WTC11 (cell line): ENCODE results near the gene ZDHHC8. TPM values are rescaled to one million over a fixed set of nuclear protein-coding genes. Genes with fewer than 3 reads are reported as not detected.

Experiments
- ATAC-seq: fragments of 200-7000 bp; cut with Tn5 transposase; 2 replicates; pipeline ENCODE4 v1.10.0; 2021; ENCODE audit warnings: mild to moderate bottlenecking, moderate library complexity
- CTCF ChIA-PET: fragments of 300-600 bp; sonication (Branson Sonifier 250); formaldehyde crosslinking; loops from one replicate; lab custom pipeline; 2021; ENCODE audit warnings: antibody characterized with exemption; lab: Charles Lee
- POLR2A ChIA-PET: fragments of 350-600 bp; sonication (Branson Sonifier 250); formaldehyde crosslinking; loops from one replicate; lab custom pipeline; 2021; ENCODE audit warnings: antibody characterized with exemption; lab: Charles Lee
- DNase-seq: peaks from one replicate; pipeline ENCODE4 v3.0.0; 2021; ENCODE audit warnings: low spot score
- H3K27ac Mint-ChIP-seq: 2 replicates; pipeline ENCODE4 v1.8.0; 2021; ENCODE audit warnings: mixed read lengths
- H3K27me3 Mint-ChIP-seq: 2 replicates; pipeline ENCODE4 v1.8.0; 2021; ENCODE audit warnings: low read depth, mild to moderate bottlenecking, moderate library complexity, mixed read lengths
- H3K36me3 Mint-ChIP-seq: 2 replicates; pipeline ENCODE4 v1.8.0; 2021; ENCODE audit warnings: mixed read lengths
- H3K4me1 Mint-ChIP-seq: 2 replicates; pipeline ENCODE4 v1.8.0; 2022; ENCODE audit warnings: mixed read lengths
- H3K4me3 Mint-ChIP-seq: 2 replicates; pipeline ENCODE4 v1.8.0; 2021; ENCODE audit warnings: mild to moderate bottlenecking, moderate library complexity, mixed read lengths
- H3K9me3 Mint-ChIP-seq: 2 replicates; pipeline ENCODE4 v1.8.0; 2021; ENCODE audit warnings: mixed read lengths
- ATF3 ChIP-seq: sonication (generic); formaldehyde crosslinking; conservative IDR thresholded peaks from 2 replicates; pipeline ENCODE4 v1.8.1; 2022; ENCODE audit warnings: mild to moderate bottlenecking, missing genetic modification reagents
- E2F5 ChIP-seq: sonication (generic); formaldehyde crosslinking; IDR thresholded peaks from 2 replicates; pipeline ENCODE4 v1.8.1; 2022; ENCODE audit warnings: mild to moderate bottlenecking, moderate library complexity, missing genetic modification reagents
- EMX1 ChIP-seq: fragments of 250-450 bp; sonication (Bioruptor Pico); IDR thresholded peaks from 2 replicates; pipeline ENCODE4 v1.8.0; 2021; ENCODE audit warnings: mild to moderate bottlenecking
- ERG ChIP-seq: fragments of 250-450 bp; sonication (Bioruptor Pico); IDR thresholded peaks from 2 replicates; pipeline ENCODE4 v1.8.0; 2021; ENCODE audit warnings: mild to moderate bottlenecking
- GTF2I ChIP-seq: fragments of 250-450 bp; sonication (Bioruptor Pico); conservative IDR thresholded peaks from 2 replicates; pipeline ENCODE4 v1.4.0; 2021; ENCODE audit warnings: mild to moderate bottlenecking
- JUN ChIP-seq: sonication (generic); formaldehyde crosslinking; IDR thresholded peaks from 2 replicates; pipeline ENCODE4 v1.8.0; 2023; ENCODE audit warnings: mild to moderate bottlenecking, missing genetic modification reagents
- KAT7 ChIP-seq: sonication (generic); formaldehyde crosslinking; IDR thresholded peaks from 2 replicates; pipeline ENCODE4 v1.8.1; 2023; ENCODE audit warnings: missing genetic modification reagents, mild to moderate bottlenecking, borderline replicate concordance
- MXD4 ChIP-seq: fragments of 250-450 bp; sonication (Bioruptor Pico); IDR thresholded peaks from 2 replicates; pipeline ENCODE4 v1.8.0; 2021; ENCODE audit warnings: mild to moderate bottlenecking, moderate library complexity, borderline replicate concordance
- NFE2L1 ChIP-seq: sonication (generic); formaldehyde crosslinking; IDR thresholded peaks from 2 replicates; pipeline ENCODE4 v1.8.1; 2023; ENCODE audit warnings: missing genetic modification reagents
- NR1H2 ChIP-seq: sonication (generic); formaldehyde crosslinking; IDR thresholded peaks from 2 replicates; pipeline ENCODE4 v1.9.0; 2021; ENCODE audit warnings: mild to moderate bottlenecking, moderate library complexity, missing genetic modification reagents
- SOX15 ChIP-seq: fragments of 250-450 bp; sonication (Bioruptor Pico); IDR thresholded peaks from 2 replicates; pipeline ENCODE4 v1.9.0; 2021; ENCODE audit warnings: mild to moderate bottlenecking
- TEAD1 ChIP-seq: sonication (generic); formaldehyde crosslinking; IDR thresholded peaks from 2 replicates; pipeline ENCODE4 v1.8.0; 2022; ENCODE audit warnings: mild to moderate bottlenecking, missing genetic modification reagents
- TEAD4 ChIP-seq: sonication (generic); formaldehyde crosslinking; IDR thresholded peaks from 2 replicates; pipeline ENCODE4 v1.8.0; 2022; ENCODE audit warnings: mild to moderate bottlenecking, missing genetic modification reagents
- ZNF263 ChIP-seq: sonication (generic); formaldehyde crosslinking; IDR thresholded peaks from 2 replicates; pipeline ENCODE4 v1.8.1; 2022; ENCODE audit warnings: low read depth, mild to moderate bottlenecking, moderate library complexity, missing genetic modification reagents
- ZNF396 ChIP-seq: fragments of 250-450 bp; sonication (Bioruptor Pico); IDR thresholded peaks from 2 replicates; pipeline ENCODE4 v1.8.0; 2021; ENCODE audit warnings: mild to moderate bottlenecking, moderate library complexity, borderline replicate concordance
- total RNA-seq: library from RNA; stranded (reverse); gene quantifications from 3 replicates; pipeline ENCODE4 v1.2.3, GENCODE V29; 2021
- TF ChIP-seq, protein P1 (sequence below): sonication (generic); formaldehyde crosslinking; IDR thresholded peaks from 2 replicates; pipeline ENCODE4 v1.8.0; 2022; ENCODE audit warnings: mild to moderate bottlenecking, missing genetic modification reagents
- TF ChIP-seq, protein P2 (sequence below): fragments of 200-600 bp; IDR thresholded peaks from 2 replicates; pipeline ENCODE4 v1.8.0; 2022; ENCODE audit warnings: antibody characterized with exemption
- TF ChIP-seq, protein P3 (sequence below): sonication (generic); formaldehyde crosslinking; IDR thresholded peaks from 2 replicates; pipeline ENCODE4 v1.8.0; 2023; ENCODE audit warnings: missing genetic modification reagents

Gene ZDHHC8
- total RNA-seq, 1 experiment from 2014 or later = 79.7 TPM

DNA sequence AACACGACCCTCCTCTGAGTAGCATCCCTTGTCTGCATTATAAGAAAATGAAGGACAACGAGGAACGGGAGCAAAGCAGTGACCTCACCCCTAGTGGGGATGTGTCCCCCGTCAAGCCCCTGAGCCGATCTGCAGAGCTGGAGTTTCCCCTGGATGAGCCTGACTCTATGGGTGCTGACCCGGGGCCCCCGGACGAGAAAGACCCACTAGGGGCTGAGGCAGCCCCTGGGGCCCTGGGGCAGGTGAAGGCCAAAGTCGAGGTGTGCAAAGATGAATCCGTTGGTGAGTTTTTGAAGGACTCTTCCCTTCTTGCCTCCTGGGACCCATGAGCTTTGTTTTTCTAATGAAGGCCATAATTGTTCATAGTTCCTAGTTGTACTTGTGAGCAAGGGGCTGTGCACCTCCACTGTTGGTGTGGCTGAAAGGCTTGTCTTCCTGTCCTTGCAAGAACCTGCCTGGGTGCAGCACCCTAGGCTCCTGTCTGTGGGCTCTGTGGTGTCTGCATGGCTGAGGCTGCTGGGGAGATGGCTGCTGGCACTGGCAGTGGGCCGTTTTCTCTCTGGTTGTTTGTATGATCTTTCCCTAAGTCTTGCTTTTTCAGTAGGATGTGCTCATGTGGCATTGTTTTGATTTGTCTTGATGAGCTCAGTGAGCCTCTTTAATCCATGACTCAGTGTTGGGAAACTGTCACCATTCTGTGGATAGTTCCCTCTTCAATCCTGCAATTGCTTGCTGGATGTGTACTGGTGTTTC, 41.5 kb upstream of the ZDHHC8 start:
- TF ChIP-seq, protein P1, sequence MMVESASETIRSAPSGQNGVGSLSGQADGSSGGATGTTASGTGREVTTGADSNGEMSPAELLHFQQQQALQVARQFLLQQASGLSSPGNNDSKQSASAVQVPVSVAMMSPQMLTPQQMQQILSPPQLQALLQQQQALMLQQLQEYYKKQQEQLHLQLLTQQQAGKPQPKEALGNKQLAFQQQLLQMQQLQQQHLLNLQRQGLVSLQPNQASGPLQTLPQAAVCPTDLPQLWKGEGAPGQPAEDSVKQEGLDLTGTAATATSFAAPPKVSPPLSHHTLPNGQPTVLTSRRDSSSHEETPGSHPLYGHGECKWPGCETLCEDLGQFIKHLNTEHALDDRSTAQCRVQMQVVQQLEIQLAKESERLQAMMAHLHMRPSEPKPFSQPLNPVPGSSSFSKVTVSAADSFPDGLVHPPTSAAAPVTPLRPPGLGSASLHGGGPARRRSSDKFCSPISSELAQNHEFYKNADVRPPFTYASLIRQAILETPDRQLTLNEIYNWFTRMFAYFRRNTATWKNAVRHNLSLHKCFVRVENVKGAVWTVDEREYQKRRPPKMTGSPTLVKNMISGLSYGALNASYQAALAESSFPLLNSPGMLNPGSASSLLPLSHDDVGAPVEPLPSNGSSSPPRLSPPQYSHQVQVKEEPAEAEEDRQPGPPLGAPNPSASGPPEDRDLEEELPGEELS (CRISPR knock-in tag) = no peak
- TF ChIP-seq ERG (CRISPR knock-in tag) = no peak
- TF ChIP-seq, protein P2, sequence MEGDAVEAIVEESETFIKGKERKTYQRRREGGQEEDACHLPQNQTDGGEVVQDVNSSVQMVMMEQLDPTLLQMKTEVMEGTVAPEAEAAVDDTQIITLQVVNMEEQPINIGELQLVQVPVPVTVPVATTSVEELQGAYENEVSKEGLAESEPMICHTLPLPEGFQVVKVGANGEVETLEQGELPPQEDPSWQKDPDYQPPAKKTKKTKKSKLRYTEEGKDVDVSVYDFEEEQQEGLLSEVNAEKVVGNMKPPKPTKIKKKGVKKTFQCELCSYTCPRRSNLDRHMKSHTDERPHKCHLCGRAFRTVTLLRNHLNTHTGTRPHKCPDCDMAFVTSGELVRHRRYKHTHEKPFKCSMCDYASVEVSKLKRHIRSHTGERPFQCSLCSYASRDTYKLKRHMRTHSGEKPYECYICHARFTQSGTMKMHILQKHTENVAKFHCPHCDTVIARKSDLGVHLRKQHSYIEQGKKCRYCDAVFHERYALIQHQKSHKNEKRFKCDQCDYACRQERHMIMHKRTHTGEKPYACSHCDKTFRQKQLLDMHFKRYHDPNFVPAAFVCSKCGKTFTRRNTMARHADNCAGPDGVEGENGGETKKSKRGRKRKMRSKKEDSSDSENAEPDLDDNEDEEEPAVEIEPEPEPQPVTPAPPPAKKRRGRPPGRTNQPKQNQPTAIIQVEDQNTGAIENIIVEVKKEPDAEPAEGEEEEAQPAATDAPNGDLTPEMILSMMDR = no peak
- TF ChIP-seq GTF2I = no peak
- TF ChIP-seq KAT7 (CRISPR knock-in tag) = no peak
- TF ChIP-seq, protein P3, sequence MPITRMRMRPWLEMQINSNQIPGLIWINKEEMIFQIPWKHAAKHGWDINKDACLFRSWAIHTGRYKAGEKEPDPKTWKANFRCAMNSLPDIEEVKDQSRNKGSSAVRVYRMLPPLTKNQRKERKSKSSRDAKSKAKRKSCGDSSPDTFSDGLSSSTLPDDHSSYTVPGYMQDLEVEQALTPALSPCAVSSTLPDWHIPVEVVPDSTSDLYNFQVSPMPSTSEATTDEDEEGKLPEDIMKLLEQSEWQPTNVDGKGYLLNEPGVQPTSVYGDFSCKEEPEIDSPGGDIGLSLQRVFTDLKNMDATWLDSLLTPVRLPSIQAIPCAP = no peak
- no peak for TF ChIP-seq ZNF396 (CRISPR knock-in tag)
- no peak for ATAC-seq
- H3K27ac Mint-ChIP-seq = no peak overlapping the region
- H3K27me3 Mint-ChIP-seq = no peaks in the 10 kb centered on the region
- peaks cover 94% of the 10 kb centered on the region for H3K36me3 Mint-ChIP-seq
- no peak overlapping the region for H3K4me3 Mint-ChIP-seq
- no peak for DNase-seq
- CTCF ChIA-PET = no interaction called here
- H3K4me1 Mint-ChIP-seq = peaks cover under 1% of the 10 kb centered on the region
- no peaks in the 10 kb centered on the region for H3K9me3 Mint-ChIP-seq
- POLR2A ChIA-PET = no interaction called here

- ChIA-PET POLR2A (no interaction called here), CTCF (no interaction called here)
- Mint-ChIP-seq H3K27me3 (no peaks in the 10 kb centered on the region), H3K9me3 (no peaks in the 10 kb centered on the region), H3K4me1 (no peaks in the 10 kb centered on the region), H3K27ac (no peak overlapping the region), H3K36me3 (peaks cover 94% of the 10 kb centered on the region), H3K4me3 (no peak overlapping the region)
- ATAC-seq (no peak), DNase-seq (no peak)
- no peak for TF ChIP-seq TEAD1 (CRISPR knock-in tag)
- no peak for TF ChIP-seq ZNF263 (CRISPR knock-in tag)
- no peak for TF ChIP-seq NR1H2
- no peak for TF ChIP-seq NFE2L1
- TF ChIP-seq, protein P1 (CRISPR knock-in tag) = no peak
- no peak for TF ChIP-seq SOX15 (CRISPR knock-in tag)
Measured at GRCh38 chr22:20090730-20091240, 40.8 kb upstream of the ZDHHC8 start.

DNA sequence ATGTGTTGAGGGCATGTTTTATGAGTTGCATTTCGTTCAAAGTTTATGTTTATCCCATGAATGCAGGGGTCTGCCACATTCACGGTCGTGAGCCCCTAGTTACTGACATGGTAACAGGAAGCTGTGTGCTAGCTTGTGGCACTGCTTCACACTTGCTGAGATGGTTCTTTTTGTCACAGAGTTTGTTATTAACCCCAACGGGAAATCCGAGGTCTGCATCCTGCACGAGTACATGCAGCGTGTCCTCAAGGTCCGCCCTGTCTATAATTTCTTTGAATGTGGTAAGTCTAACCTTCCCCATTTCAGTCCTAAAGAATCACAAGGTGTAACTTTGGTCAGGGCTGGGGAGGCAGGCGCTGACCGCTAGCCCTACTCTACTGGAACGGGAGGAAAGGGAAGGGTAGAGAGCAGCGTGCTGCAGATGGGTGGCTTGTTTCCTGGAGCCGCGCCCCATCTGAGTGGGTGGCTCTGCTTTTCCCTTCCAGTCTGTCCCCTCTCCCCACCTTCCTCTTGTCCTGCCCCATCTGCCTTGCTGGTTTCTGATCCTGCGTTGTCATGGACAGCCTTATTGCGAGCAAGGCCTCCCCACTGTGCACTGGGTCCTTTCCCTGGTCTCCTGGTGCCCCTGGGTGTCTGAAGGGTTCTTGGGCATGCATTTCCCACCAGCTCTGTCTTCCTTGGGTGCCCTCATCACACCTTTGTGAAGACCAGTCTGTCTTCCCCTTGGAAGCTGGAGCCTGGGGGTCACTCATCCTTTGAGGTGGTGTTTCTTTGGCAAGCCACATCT, 39.7 kb upstream of the ZDHHC8 start:
- ATAC-seq (no peak), DNase-seq (no peak)
- H3K27ac Mint-ChIP-seq = no peak overlapping the region
- no peaks in the 10 kb centered on the region for H3K27me3 Mint-ChIP-seq
- peaks cover 92% of the 10 kb centered on the region for H3K36me3 Mint-ChIP-seq
- CTCF ChIA-PET = no interaction called here
- H3K4me1 Mint-ChIP-seq = no peaks in the 10 kb centered on the region
- no peak overlapping the region for H3K4me3 Mint-ChIP-seq
- POLR2A ChIA-PET = no interaction called here
- no peaks in the 10 kb centered on the region for H3K9me3 Mint-ChIP-seq
- TF ChIP-seq JUN (CRISPR knock-in tag) (no peak), TEAD4 (CRISPR knock-in tag) (no peak), EMX1 (CRISPR knock-in tag) (no peak), E2F5 (CRISPR knock-in tag) (no peak), ATF3 (CRISPR knock-in tag) (no peak), MXD4 (CRISPR knock-in tag) (no peak)
